K562 (cell line): ENCODE data around the gene CKAP5. TPM values are rescaled to one million over a fixed set of nuclear protein-coding genes. Genes with fewer than 3 reads are reported as not detected.

Source experiments
- CTCF ChIP-seq, 3 experiments: IDR thresholded peaks in 2 of 3; conservative IDR thresholded peaks in 1 of 3; 2 replicates each; pipeline ENCODE4 v1.5.1; 2011 to 2012; ENCODE audit warnings: low read length in 3 of 3, mild to moderate bottlenecking in 3 of 3, control low read depth in 2 of 3, improper control_type of control experiment in 1 of 3, inconsistent platforms in 1 of 3, low read depth in 1 of 3, mixed read lengths in 1 of 3, moderate library complexity in 1 of 3; ENCODE audit not compliant: insufficient read depth in 2 of 3
- DEAF1 ChIP-seq: fragments of 450-650 bp; formaldehyde crosslinking; IDR thresholded peaks from 2 replicates; pipeline ENCODE4 v1.4.0; 2020; ENCODE audit warnings: mild to moderate bottlenecking, moderate library complexity
- polyA plus RNA-seq, 8 experiments: library from polyadenylated mRNA; depleted of rRNA in 4 of 8; stranded (reverse) in 5 of 8; unstranded in 3 of 8; fragments of >200 nt; fragmentation: Nextera tagmentation in 2 of 8; fragmentation: Illumina TruSeq in 1 of 8; extraction: Ambion mirVana in 2 of 8; extraction: Trizol in 1 of 8; gene quantifications; 2 replicates each; pipeline versions ENCODE4 v1.2.1 to v1.2.3, GENCODE V29; 2011 to 2014; ENCODE audit warnings: inconsistent platforms in 1 of 8, missing spikeins in 1 of 8
- total RNA-seq, 7 experiments: library from RNA; depleted of rRNA in 6 of 7; stranded (reverse); fragments of >200 nt in 6 of 7; fragmentation: Illumina TruSeq in 2 of 7; extraction: Trizol in 2 of 7; gene quantifications; 2 replicates each; pipeline versions ENCODE4 v1.2.1 to v1.2.3, GENCODE V29; 2011 to 2021; ENCODE audit warnings: low replicate concordance in 1 of 7
- TF ChIP-seq, protein P1 (sequence below): fragments of 450-650 bp; formaldehyde crosslinking; IDR thresholded peaks from 2 replicates; pipeline ENCODE4 v1.4.0; 2020; ENCODE audit warnings: mild to moderate bottlenecking, mixed read lengths

CKAP5 gene
- total and polyA plus RNA-seq, 9 of the 15 experiments (the other 6 are each of a cell fraction or from before 2014, with no cell fraction given), result 60.1 to 239 (median 139) TPM

DNA sequence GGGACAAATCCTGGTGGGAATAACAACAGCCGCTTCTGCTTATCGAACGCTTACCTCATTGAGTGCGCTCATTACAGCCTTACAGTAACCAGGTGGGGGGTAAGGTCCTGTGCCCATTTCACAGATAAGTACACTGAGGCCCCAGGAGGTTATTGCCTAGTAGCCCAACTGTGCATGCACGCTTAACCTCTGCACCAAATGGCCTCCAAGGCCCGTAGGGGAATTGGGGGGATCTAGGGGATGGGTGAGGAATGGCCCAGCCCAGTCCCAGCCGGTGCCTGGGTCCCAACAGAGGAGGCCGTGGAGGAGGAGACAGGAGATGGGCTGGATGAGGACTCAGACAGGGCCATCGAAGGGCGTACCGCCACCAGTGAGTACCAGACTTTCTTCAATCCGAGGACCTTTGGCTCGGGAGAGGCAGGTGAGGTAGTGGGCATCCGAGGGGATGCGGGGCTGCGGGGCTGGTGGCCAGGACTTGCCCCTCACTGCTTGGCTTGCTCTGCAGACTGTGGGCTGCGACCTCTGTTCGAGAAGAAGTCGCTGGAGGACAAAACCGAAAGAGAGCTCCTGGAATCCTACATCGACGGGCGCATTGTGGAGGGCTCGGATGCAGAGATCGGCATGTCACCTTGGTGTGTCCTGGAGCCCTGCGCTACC, 119.7 kb downstream of the CKAP5 start (continued):
- TF ChIP-seq DEAF1 (CRISPR knock-in tag), result no peak
- TF ChIP-seq, protein P1, sequence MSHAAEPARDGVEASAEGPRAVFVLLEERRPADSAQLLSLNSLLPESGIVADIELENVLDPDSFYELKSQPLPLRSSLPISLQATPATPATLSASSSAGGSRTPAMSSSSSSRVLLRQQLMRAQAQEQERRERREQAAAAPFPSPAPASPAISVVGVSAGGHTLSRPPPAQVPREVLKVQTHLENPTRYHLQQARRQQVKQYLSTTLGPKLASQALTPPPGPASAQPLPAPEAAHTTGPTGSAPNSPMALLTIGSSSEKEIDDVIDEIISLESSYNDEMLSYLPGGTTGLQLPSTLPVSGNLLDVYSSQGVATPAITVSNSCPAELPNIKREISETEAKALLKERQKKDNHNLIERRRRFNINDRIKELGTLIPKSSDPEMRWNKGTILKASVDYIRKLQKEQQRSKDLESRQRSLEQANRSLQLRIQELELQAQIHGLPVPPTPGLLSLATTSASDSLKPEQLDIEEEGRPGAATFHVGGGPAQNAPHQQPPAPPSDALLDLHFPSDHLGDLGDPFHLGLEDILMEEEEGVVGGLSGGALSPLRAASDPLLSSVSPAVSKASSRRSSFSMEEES, result no peak
- no peak for TF ChIP-seq CTCF (IDR thresholded peaks at IDR 0.05 in 2 of 3, conservative IDR thresholded peaks at IDR 0.05 in 1 of 3; ENCODE audit: insufficient read depth in 2 of 3, low read depth in 1 of 3, low read length in 3 of 3)
